DOHH2 (cell line): ENCODE results near the gene TBC1D24.

Source experiments
- H3F3A ChIP-seq: fragments of 200-600 bp; sonication (generic), shearing (Covaris generic); 2 replicates; pipeline ENCODE4 v1.6.0; 2016; ENCODE audit warnings: antibody characterized with exemption, mild to moderate bottlenecking; ENCODE audit not compliant: control insufficient read depth, insufficient read depth
- H3K27ac ChIP-seq: fragments of 200-600 bp; sonication (generic); 2 replicates; pipeline ENCODE4 v1.5.1; 2014; ENCODE audit warnings: low read depth, mild to moderate bottlenecking, low read length, moderate library complexity
- H3K27me3 ChIP-seq: fragments of 200-600 bp; sonication (generic); 2 replicates; pipeline ENCODE4 v1.6.1; 2014; ENCODE audit warnings: mild to moderate bottlenecking, low read length, mixed read lengths; ENCODE audit not compliant: control insufficient read depth
- H3K36me3 ChIP-seq: fragments of 200-600 bp; sonication (generic); 2 replicates; pipeline ENCODE4 v1.6.1; 2014; ENCODE audit warnings: mild to moderate bottlenecking, low read length, moderate library complexity, mixed read lengths; ENCODE audit not compliant: control insufficient read depth
- H3K4me1 ChIP-seq: fragments of 200-600 bp; sonication (generic); 2 replicates; pipeline ENCODE4 v1.6.1; 2014; ENCODE audit warnings: mild to moderate bottlenecking, low read length, mixed read lengths; ENCODE audit not compliant: control insufficient read depth
- H3K4me2 ChIP-seq: fragments of 200-600 bp; sonication (generic); 2 replicates; pipeline ENCODE4 v1.6.0; 2014; ENCODE audit warnings: mild to moderate bottlenecking, low read length, moderate library complexity
- H3K4me3 ChIP-seq: fragments of 200-600 bp; sonication (generic); 2 replicates; pipeline ENCODE4 v1.5.1; 2014; ENCODE audit warnings: mild to moderate bottlenecking, low read length, mixed read lengths
- H3K79me2 ChIP-seq: fragments of 200-600 bp; sonication (generic); 2 replicates; pipeline ENCODE4 v1.6.1; 2014; ENCODE audit warnings: mild to moderate bottlenecking, low read length, mixed read lengths; ENCODE audit not compliant: control insufficient read depth
- H3K9me2 ChIP-seq: fragments of 200-600 bp; sonication (generic); replicated peaks from 2 replicates; pipeline ENCODE4 v1.6.1; 2014; ENCODE audit warnings: mild to moderate bottlenecking, low read length, mixed read lengths; ENCODE audit not compliant: control insufficient read depth
- H3K9me3 ChIP-seq: fragments of 200-600 bp; sonication (generic); 2 replicates; pipeline ENCODE4 v1.6.1; 2014; ENCODE audit warnings: antibody characterized with exemption, low read length, mixed read lengths; ENCODE audit not compliant: control insufficient read depth, insufficient read depth
- H4K20me1 ChIP-seq: fragments of 200-600 bp; sonication (generic); 2 replicates; pipeline ENCODE4 v1.6.0; 2014; ENCODE audit warnings: low read depth, mild to moderate bottlenecking, antibody characterized with exemption, low read length, moderate library complexity; ENCODE audit not compliant: control insufficient read depth, insufficient read depth
- CTCF ChIP-seq: fragments of 200-600 bp; sonication (generic); IDR thresholded peaks from one replicate; pipeline ENCODE4 v1.5.1; 2014; ENCODE audit warnings: antibody characterized with exemption, mild to moderate bottlenecking, low read depth, low read length; ENCODE audit not compliant: poor library complexity, severe bottlenecking
- EZH2phosphoT487 ChIP-seq: fragments of 200-600 bp; sonication (generic); IDR thresholded peaks from 2 replicates; pipeline ENCODE4 v1.6.1; 2017; ENCODE audit warnings: borderline replicate concordance, mild to moderate bottlenecking, antibody characterized with exemption, low read length, moderate library complexity, mixed read lengths

TBC1D24 gene

GRCh38 chr16:2529961-2530628 is 55.2 kb downstream of the TBC1D24 start:
- H3K9me2 ChIP-seq, result no peaks in the 10 kb centered on the region
- H3K4me3 ChIP-seq, result no peak overlapping the region
- H3F3A ChIP-seq, result peaks cover 6% of the 10 kb centered on the region
- peaks cover 26% of the 10 kb centered on the region for H3K36me3 ChIP-seq
- no peak for TF ChIP-seq EZH2phosphoT487
- TF ChIP-seq CTCF, result no peak
- no peaks in the 10 kb centered on the region for H3K79me2 ChIP-seq
- no peak overlapping the region for H3K4me2 ChIP-seq
- H3K27ac ChIP-seq, result no peak overlapping the region
- H3K9me3 ChIP-seq, result no peaks in the 10 kb centered on the region
- no peaks in the 10 kb centered on the region for H4K20me1 ChIP-seq
- H3K4me1 ChIP-seq, result peaks cover 19% of the 10 kb centered on the region
- H3K27me3 ChIP-seq, result no peaks in the 10 kb centered on the region

GRCh38 chr16:2530629-2531318 is 55.8 kb downstream of the TBC1D24 start:
- no peaks in the 10 kb centered on the region for H3K79me2 ChIP-seq
- no peak overlapping the region for H3K27ac ChIP-seq
- no peaks in the 10 kb centered on the region for H3K9me3 ChIP-seq
- peak overlapping the region; percentile 86; the same call in 1 of the 2 replicates for H3K4me2 ChIP-seq
- peaks cover 25% of the 10 kb centered on the region for H3K36me3 ChIP-seq
- no peaks in the 10 kb centered on the region for H3K27me3 ChIP-seq
- H3K9me2 ChIP-seq, result no peaks in the 10 kb centered on the region
- peaks cover 19% of the 10 kb centered on the region for H3K4me1 ChIP-seq
- TF ChIP-seq CTCF (no peak), EZH2phosphoT487 (no peak)
- H4K20me1 ChIP-seq, result no peaks in the 10 kb centered on the region
- H3F3A ChIP-seq, result peaks cover 6% of the 10 kb centered on the region
- no peak overlapping the region for H3K4me3 ChIP-seq

DNA sequence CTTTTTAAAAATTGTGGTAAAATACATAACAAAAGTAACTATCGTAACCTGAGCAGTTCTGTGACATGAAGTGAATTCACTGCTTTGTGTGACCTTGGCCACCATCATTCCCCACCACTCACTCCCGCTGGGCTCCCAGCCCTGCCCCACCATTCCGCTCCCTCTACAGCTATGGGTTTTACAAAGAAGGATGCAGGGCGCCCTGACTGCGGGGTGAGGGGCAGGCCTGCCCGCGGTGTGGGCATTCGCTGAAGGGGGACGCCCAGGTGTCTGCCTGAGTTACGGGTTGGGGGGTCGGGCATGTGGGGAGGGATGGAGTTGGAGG is 56.4 kb downstream of the TBC1D24 start, which contains the start of gene CEMP1:
CEMP1 (minus strand) TSS at position 38 of the 325 bp plus-strand sequence. CDS start 335 bp downstream, outside the sequence.
- peaks cover 20% of the 10 kb centered on the region for H3K4me1 ChIP-seq

More for the DNA sequence above, 56.4 kb downstream of the TBC1D24 start, which contains the start of gene CEMP1:
- Histone ChIP-seq H3K27me3 (no peaks in the 10 kb centered on the region), H3K4me2 (peak within 1 kb of the TSS; percentile 86), H3K36me3 (peaks cover 21% of the 10 kb centered on the region), H3K4me3 (peak within 1 kb of the TSS; percentile 76), H3F3A (peaks cover 6% of the 10 kb centered on the region), H3K79me2 (no peaks in the 10 kb centered on the region), H3K27ac (peak within 1 kb of the TSS; percentile 77), H3K9me3 (no peaks in the 10 kb centered on the region), H3K9me2 (no peaks in the 10 kb centered on the region), H4K20me1 (no peaks in the 10 kb centered on the region)
- TF ChIP-seq EZH2phosphoT487, result no peak
- no peak for TF ChIP-seq CTCF
